Inferior parietal cortex (tissue), 1 donor: Measurements from ENCODE around the gene SLC26A4.
"Not testable (repeated sequence)": the region's sequence is repeated elsewhere in the genome, so short reads cannot be mapped to it uniquely, and the experiment has no call there.

Source experiments
- DNase-seq: peaks from one replicate; pipeline ENCODE4 v3.0.0-alpha.2; 2016; ENCODE audit errors: extremely low spot score

SLC26A4 gene

DNA sequence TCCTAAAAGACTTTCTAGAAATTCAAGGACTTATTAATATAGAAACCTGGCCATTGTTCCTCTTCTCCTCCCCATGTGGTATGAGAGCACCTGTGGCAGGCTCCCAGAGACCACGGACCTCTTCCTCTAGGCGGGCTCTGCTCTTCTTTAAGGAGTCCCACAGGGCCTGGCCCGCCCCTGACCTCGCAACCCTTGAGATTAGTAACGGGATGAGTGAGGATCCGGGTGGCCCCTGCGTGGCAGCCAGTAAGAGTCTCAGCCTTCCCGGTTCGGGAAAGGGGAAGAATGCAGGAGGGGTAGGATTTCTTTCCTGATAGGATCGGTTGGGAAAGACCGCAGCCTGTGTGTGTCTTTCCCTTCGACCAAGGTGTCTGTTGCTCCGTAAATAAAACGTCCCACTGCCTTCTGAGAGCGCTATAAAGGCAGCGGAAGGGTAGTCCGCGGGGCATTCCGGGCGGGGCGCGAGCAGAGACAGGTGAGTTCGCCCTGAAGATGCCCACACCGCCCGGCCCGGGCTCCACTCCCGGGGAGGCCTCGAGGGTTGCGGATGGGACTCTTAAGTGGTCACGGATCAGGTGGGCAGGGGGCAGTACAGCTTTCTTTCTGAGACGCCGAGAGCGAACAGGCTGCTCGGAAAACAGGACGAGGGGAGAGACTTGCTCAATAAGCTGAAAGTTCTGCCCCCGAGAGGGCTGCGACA, at the start of gene SLC26A4:
Gene SLC26A4, plus strand, starts transcription at position 448 of the 700 bp plus-strand sequence. CDS start 814 bp downstream, outside the sequence.
- no peak for DNase-seq

- DNase-seq = no peak
These were observed 47.2 kb upstream of the SLC26A4 start for GRCh38 chr7:107613439-107613838.

GRCh38 chr7:107613948-107614347, 46.7 kb upstream of the SLC26A4 start:
- no peak for DNase-seq

DNA sequence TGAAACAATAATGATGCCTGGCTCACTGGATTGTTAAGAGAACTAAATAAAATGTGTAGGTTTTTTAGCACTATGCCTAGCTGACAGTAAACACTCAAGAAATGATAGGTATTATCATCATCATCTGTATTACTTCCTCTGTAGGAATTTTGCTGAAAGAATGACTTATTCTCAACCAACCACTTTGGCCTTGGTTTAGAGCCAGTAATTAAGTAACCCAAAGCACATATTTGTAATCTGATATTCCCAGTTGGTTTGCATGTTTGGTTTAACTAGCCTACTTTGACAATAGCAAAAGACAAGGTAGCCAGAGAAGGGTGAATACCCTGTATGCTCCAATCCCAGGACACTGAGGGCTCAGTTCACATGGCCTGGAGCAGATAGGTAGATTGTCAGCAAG, 46.2 kb upstream of the SLC26A4 start:
- DNase-seq = no peak

GRCh38 chr7:107615910-107616680, 44.5 kb upstream of the SLC26A4 start:
- no peak for DNase-seq

DNA sequence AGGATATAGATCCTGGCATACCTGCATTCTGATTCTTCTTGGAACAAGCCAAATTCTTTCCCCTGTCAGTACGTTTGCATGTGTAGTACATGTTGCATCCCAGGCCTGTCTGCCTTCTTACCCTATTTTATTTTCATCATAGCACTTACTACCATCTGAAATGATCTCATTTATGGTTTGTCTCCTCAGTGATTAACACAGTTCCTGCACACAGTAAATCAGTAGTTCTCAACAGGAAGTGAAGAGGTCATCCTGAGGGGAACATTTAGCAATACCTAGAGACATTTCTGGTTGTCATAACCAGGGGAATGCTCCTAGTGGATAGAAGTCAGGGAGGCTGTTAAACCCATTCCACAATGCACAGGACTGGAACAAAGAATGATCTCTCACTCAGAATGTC, 38.2 kb upstream of the SLC26A4 start:
- no peak for DNase-seq

- DNase-seq = no peak
These were observed 37.7 kb upstream of the SLC26A4 start for GRCh38 chr7:107622894-107623293.

GRCh38 chr7:107627002-107627401, 33.6 kb upstream of the SLC26A4 start:
- no peak for DNase-seq

DNA sequence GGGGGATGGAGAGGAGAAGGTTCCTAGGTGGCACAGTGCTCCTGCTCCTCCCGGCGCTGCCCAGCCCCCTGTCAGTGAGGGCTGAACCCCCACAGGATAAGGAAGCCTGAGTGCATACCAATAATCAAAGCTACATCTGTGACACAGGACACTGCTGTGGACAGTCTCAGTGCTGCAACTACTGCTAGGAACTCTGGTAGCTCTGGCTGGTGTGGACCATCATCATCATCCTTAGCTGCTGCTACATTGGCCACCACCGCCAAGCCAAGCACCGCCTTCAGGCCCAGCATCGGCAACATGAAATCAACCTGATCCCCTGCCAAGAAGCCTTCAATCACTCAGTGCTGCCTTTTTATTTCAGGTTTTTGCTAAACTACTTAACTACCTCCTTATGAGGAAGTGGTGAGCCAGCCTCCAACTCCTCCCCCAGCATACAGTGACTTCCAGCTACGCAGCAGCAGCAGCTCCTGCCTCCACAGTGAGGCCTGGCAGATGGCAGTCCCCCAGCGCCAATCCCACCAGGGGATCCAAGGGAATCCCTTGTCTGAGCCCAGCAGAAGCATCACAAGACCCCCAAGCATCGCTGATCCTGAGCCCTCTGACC, 32.1 kb upstream of the SLC26A4 start:
- no peak for DNase-seq

GRCh38 chr7:107630342-107630741, 30.3 kb upstream of the SLC26A4 start:
- DNase-seq = no peak

GRCh38 chr7:107631588-107632491, 28.8 kb upstream of the SLC26A4 start:
- DNase-seq = no peak

- no peak for DNase-seq
These were observed 28.1 kb upstream of the SLC26A4 start for GRCh38 chr7:107632492-107632865.

DNA sequence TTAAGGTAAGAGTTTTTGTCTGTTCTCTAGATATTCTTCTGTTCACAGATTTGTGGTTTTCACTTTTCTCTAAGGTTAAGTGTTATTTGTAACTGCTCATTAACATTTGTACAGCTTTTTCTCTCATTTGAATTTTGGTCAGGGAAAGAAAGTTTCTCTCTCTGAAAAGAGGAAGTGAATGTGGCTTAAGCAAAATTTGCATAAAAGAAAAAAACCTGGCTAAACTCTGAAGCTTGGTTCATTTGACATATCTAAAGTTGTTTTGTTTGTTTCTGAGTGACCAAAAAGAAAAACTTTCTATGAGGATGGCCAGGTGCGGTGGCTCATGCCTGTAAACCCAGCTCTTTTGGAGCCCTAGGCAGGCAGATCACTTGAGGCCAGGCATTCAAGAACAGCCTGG, 22.0 kb upstream of the SLC26A4 start:
- DNase-seq = no peak

GRCh38 chr7:107639070-107639469, 21.6 kb upstream of the SLC26A4 start:
- DNase-seq = not testable (repeated sequence)

DNA sequence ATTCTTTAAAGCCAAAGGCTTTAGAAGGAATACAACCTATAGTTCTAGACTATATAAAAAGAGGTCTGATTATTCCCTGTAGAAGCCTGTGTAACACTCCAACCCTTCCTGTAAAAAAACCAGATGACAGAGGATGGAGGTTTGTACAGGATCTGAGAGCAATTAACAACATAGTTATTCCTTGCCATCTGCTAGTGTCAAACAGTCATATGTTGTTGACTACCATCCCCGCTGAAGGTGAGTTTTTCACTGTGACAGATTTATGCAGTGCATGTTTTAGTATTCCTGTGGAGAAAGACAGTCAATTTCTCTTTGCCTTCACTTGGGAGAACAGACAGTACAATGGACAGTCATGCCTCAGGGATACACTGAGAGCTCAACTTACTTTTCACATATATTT, 19.0 kb upstream of the SLC26A4 start:
- no peak for DNase-seq

DNA sequence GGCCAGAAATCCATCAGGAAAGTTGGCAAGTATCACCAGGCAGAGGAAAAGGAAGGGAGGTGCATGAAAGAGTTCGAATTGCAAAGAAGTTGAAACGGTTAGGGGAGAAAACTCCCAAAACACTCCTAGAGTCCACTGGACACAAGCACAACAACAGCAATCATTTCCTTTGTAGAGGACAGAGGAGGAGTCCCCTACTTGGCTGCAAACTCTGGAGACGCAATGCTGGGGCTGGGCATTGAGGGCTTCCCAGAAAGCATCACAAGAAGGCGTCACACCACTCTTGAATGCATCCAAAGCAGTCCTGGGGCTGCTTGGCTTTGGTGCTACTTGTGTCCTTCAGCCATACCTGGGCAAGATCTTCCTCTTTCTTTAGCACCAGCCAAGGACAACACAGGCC, 18.1 kb upstream of the SLC26A4 start:
- DNase-seq = no peak

GRCh38 chr7:107643407-107643806, 17.2 kb upstream of the SLC26A4 start:
- no peak for DNase-seq

DNA sequence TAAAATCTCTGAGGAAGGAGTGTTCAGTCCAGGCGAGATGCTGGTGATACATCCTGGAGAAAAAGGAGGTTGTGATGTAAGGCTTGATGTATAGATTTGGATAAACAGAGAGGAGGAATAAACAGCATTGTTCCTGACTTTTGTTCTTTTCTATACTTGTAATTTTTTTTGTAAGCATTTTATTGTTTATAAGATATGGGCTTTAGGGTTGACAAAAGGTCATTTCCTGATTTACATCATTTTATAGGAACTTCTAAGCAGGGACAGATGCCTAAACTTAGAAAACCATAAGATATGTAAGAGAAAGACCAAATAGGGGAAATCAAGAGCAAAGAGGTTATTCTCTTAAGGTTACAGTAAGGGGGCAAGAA, 16.7 kb upstream of the SLC26A4 start:
- no peak for DNase-seq

- DNase-seq = peak; percentile 58
These were observed 16.2 kb upstream of the SLC26A4 start for GRCh38 chr7:107644309-107644974.

GRCh38 chr7:107652642-107653041, 8.0 kb upstream of the SLC26A4 start:
- no peak for DNase-seq

DNA sequence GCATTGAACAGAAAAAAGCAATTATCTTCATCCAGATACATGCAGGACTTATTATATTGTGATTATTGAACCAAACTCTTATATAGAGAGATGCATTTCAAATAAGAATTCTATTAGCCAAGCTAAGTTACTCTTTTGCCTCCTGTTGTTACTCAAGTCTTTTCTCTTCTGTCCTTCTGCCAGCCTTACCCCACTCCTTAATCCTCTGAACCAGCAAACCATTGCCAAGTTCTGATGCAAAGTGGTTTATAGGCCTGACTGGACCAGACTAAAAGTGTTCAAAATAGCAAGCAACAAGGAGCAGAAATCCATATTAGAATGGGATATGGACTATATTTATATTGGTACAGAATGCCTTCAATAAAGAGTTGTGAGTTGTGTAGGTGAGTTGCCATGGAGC, 2.2 kb upstream of the SLC26A4 start:
- DNase-seq = no peak
